CD4-positive, alpha-beta T cell treated with Interleukin-6 at 100 ng/mL for 8 hours (primary cell): ENCODE results near the gene OVCA2.

Source experiments
- DNase-seq: peaks from one replicate; pipeline ENCODE4 v3.0.0-alpha.2; 2020; ENCODE audit warnings: mixed read lengths, low spot score

OVCA2 gene

GRCh38 chr17:2013994-2014317 is 27.9 kb upstream of the OVCA2 start:
- DNase-seq, result no peak

GRCh38 chr17:2015314-2015713 is 26.5 kb upstream of the OVCA2 start:
- no peak for DNase-seq

DNA sequence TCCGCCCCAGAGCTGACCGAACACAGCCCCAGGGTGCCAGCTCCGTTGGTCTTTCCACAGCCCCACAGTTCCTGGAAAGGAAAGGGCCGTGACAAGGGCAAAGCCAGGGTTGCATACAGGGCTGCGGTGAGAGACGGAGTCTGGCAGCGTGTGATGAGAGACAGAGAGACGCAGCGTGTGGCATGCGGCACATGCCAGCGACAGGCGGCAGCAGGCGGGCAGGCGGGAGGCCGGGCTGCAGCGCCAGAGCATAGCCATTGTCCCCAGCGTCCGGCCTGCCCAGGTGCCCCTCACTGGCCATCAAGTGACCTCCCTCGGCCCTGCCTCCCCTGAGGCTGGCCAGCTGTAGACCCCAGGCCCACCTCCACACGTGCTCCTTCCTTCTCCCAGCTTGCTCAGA is 25.3 kb upstream of the OVCA2 start:
- no peak for DNase-seq

DNA sequence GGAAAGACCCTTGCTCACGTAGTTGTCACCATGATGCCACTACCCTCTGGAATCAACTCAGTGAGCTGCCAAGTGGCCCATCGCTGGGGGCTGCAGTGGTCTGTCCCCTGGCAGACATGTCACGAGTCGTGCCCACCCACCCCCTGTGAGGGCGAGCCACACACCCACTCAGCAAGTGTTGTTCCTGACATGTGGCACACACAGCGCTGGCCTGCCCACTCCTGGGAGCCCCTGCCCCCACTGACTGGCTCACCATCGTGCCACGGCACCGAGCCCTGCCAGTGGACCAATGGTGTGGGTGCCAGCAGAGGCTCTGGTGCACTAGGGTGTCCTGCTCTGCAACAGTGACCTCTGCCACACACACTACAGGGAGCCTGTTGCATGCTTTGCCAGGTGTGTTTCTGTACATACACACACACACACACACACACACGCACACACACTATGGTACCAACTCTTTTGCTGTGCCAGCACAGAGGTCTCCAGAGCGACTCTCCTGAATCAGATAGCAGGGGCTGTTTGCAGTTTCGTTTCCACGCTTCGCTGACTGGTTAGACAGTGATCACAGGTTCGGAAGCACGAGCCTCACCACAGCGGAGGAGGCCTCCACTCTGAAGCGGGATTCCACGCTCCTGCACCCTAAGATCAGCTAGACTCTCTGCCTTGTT is 24.4 kb upstream of the OVCA2 start:
- no peak for DNase-seq

- no peak for DNase-seq
These were observed 22.9 kb upstream of the OVCA2 start for GRCh38 chr17:2018716-2019510.

DNA sequence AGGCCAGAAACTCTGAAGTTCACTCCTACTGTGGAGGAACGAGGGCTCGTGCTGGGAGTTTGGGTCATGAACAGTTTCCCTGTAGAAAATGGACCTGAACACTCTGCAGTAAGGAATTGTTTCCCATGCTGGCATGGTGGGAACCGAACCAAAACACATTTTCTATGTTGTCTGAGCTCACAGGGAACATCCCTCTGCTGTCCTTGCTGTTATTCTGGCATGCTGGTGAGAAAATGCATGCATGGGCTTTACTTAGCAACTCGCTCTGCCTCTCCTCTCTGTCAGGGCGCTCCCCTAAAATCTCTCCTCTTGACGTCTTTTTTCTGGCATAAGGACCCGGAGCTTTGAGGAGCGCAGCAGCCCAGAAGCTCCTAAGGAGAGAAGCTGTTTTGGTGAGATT is 22.1 kb upstream of the OVCA2 start:
- DNase-seq, result no peak

DNA sequence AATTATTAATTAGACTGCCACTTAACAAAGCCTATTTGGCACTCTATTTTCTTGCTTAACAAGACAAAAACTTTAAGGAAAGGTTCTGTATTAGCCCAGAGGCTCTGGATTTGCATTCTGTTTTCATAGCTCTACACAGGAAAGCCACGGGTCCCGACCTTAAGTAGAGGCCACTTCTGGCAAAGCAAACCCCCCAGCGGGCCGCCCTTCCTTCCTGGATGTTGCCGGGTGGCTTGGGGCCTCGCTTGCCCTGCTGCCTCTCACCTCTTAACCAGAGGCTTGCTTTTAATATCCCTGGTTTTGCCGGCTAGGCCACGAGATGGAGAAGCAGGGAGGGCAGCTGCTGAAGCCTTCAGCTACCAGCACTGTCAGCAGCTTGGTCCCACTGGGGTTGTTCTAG is 21.1 kb upstream of the OVCA2 start:
- no peak for DNase-seq

- DNase-seq, result no peak
These were observed 19.1 kb upstream of the OVCA2 start for GRCh38 chr17:2022647-2023240.

DNA sequence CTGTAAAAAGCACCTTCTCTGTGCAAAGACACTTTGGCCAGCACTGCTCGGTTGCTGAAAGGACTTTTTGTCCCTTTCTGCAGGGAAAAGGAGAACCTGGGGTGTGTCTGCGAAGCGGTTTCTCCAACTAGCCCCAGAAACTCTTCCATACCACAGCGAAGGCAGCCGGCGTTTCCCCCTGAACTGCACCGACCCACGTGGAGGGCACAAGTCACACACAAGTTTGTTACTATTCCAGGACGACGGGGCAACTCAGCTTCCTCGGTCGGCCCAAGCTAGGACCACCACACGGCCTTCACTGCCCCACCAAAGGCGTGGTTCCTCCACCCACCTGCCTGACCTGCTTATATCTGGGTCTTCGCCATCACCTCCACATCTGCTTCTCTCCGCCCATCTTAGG is 18.6 kb upstream of the OVCA2 start:
- DNase-seq, result no peak

DNA sequence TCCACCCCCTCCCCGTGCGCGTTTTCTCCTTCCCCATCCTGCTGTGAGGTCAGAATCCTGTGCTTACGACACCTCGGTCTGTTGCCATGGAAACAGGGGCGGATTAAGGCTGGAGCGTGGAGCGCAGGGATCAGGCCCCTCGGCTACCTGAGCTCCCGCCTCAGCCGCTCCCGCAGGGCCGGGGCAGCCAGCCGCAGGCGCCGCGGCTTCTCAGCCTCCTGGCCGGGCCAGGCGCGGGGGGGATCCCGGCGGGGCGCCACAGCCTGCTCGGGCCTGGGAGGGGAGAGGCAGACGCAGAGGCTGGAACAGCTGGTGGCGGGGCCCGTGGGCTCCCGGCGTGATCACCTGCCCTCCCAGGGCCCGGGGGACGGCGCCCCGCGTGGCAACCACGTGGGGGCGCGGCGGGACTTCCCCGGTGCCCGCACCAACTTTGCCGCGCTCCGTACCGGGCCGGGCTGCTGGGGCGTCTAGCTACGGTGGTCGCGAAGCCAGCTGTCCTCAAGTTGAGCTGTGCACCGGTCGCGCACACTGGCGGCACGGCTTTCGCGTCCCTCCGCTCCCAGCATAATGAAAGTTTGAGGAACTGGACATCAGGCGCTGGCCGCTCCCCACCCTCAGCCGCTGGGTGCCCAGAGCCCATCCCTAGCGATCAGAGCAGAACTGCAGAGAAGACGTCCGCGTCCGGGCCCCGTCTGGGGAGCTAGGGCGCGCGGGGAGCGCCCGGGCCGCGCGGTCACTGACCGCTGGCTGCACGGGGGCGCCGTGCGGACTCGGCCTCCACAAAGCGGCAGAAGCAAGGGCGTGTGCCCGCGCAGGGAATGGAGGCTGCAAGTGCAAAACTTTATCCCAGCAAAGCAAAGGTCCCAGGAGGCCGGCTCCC is 17.9 kb upstream of the OVCA2 start:
- DNase-seq, result no peak

- DNase-seq, result no peak
These were observed 17.1 kb upstream of the OVCA2 start for GRCh38 chr17:2024572-2025219.

GRCh38 chr17:2025220-2025621 is 16.6 kb upstream of the OVCA2 start, which contains the start of gene RTN4RL1:
Gene RTN4RL1 (minus strand): TSS chr17:2025334. CDS start chr17:2024865, 469 bp downstream.
- peak; percentile 77 for DNase-seq

GRCh38 chr17:2025622-2026309 is 16.1 kb upstream of the OVCA2 start:
- no peak for DNase-seq

GRCh38 chr17:2027528-2028233 is 14.1 kb upstream of the OVCA2 start:
- no peak for DNase-seq

DNA sequence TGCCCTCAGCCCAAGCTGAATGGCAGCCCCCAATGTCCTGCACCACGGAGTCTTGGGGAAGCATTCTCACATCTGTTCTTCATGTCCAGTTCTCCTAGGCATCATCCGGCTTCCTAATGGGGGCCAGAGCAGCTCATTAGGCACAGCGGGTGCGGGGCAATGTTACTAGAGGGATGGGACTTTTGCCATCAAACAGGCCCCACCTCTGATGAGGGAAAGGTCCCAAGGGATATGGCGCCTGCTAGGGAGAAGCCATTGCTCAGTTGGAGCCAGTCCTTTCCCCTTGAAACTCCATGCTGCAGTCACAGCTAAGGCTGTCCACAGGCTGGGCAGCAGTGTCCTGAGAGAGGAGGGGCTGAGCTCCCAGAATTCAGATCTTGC is 13.6 kb upstream of the OVCA2 start:
- DNase-seq, result no peak

DNA sequence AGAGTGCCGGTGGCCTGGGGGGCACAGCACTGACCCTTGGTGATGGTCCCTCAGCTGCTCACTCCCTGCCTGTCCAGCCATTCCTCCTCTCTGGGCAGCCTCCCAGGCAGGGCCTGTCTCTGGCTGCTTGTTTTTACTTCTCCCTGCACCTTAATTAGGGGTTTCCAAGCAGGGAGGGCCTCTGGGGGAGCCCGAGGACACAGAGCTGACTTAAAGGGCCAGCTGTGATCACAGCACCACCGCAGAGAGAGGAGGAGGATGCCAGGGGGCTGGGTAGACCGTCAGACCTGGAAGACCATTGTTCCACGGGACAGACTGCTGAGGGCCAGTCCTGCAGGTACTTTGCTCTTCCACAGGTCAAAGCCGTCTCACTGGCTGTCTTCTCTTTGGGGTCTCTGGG is 13.1 kb upstream of the OVCA2 start:
- DNase-seq, result no peak

DNA sequence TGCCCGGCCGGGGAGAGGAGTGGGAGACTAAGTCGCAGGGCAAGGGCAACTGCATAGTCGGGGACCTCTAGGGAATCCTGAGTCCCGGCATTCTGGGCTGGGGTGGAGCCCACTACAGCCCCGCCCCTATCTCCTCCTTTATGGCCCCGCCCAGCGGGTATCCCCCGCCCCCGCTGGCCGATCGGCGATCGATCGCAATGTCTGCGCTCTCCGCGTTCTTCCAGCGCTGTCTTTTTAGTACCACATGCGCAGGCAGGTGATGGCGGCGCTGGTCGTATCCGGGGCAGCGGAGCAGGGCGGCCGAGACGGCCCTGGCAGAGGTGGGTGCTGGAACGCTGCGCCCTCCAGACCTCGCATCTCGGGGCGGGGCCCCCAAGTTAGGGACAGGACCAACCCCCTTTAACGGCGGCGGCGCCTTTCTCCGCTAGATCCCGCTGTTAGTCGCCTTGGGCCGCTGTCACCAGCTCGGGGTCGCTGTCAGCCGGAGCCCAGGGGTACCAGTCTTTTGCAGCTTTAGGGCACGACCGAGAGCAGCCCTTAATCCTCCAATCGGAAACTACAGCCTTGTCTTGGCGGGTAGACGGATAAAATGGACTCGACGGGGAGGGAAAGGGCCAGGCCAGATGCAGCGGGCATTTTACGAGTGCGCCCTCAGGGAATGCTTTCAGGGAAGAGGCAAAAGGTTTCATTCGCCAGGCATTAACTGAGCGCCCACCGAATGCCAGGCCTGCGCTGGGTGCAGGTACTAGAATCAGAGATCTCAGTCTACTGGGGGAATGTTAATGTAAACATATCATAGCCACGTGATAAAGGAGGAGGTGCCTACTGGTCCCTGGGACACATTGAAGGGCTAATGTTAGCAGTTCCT is 11.7 kb upstream of the OVCA2 start, which contains the start of gene DPH1:
Gene DPH1 (plus strand): TSS at position 243 of the 868 bp plus-strand sequence. CDS start 17 bp downstream, at position 260.
- DNase-seq, result peak; percentile 82

DNA sequence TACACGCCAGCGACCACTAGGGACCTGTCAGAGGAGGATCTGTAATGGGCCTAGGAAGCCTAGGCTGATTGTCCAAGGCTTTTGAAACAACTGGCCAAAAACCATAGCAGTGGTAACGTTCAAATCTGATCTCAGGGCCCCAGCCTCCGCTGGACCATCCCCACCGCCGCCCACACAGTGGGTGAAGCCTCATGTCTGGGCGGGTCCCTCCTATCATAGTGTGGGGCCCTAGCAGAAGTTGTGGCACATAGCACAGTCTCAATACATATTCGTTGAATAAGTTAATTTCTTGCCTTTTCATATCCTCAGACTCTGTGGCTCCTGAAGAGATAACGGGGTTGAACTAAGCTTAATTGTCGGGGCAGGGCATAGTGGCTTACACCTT is 11.1 kb upstream of the OVCA2 start:
- no peak for DNase-seq

GRCh38 chr17:2033153-2033552 is 8.7 kb upstream of the OVCA2 start:
- no peak for DNase-seq

DNA sequence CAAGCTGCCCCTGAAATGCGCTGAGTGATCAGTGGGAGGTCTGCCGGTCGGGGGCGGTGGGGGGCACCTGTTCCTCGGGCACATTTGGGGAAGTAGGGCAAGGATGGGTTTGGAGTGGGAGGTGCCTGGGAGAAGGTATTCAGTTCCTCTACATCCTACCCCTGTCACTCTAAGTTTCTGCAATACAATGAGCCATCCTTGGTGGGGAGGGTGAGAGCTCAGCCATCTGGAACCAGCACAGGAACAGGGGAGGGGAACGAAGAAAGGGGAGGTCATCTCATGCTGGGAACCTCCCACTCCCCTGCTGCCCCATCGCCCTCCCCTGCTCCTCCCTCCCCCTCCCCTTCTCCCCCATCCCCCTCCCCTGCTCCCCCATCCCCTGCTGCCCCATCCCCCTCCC is 7.7 kb upstream of the OVCA2 start:
- no peak for DNase-seq
